ENCODE results near the gene ELFN1. TPM values are rescaled to one million over a fixed set of nuclear protein-coding genes. Genes with fewer than 3 reads are reported as not detected.

The ELFN1 gene
- polyA plus RNA-seq, 3 donors = 10.0 to 17.9 (median 14.8) TPM

DNA sequence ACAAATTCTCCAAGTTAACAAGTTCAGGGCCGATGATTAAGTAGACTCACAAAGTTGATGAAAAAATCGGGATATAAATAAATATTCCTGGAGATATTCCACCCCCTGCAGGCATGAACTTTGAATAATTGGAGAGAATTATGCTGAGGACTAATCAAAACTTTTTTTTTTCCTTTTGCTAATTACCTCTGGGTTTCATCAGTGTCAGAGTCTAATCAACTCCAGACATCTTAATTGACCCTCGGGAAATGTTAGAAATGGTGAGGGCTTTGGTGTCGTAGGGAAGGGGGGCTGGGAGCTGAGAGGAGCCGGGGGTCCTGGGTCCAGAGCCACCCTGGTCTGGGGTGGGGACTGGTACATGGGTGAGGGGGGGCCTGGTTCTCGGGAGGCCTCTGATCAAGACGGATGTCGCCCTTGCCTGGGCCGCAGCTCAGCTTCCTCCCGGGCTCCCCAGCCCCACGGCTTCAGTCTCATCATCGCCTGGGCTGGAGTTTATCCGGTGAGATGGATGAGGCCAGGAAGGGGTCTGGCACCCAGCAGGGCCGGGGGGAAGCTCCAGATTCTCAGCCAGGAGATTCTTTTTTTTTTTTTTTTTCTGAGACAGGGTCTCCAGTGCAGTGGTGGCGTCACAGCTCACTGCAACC, 30.4 kb upstream of the ELFN1 start:
- no peak for DNase-seq (ENCODE audit: extremely low read depth in 1 of 11, low read depth in 9 of 11, low spot score in 4 of 11)

DNA sequence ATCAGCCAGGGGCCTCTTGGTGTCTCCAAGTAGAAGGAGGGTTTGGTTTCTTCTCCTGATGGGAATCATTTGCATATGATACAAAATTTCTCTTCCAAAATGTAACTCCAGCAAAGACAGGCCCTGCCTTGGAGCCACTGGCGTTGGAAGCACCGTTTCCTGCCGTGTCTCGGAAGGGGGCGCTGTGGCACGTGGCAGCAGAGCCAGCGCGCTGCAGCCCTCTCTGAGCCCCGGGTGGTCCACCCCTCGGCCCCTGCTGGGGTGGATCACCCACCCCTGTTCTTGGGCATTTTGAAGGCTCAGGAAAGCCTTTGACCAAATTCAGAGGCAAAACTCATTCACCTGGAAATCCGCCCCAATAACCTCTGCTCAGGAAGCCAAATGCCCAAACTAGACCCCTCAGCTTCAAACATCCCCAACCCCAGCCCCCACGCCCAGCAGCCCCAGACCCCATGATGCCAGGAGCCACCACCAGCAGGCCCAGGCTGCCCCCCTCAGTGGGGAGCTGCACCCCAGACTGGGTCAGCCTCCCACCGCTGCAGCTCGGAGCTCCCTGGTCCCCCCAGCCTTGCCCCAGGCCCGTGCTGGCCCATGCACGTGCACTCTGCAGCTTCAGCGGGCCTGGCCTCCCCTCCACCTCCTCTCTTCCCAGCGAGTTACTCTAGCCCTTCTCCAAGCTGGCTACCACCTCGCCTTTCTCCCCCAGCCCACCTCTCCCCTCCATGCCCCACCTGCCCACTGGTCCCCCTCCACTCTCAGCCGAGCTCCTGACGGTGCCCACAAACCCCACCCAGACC, 29.5 kb upstream of the ELFN1 start:
- DNase-seq (ENCODE audit: extremely low read depth in 1 of 11, low read depth in 9 of 11, low spot score in 4 of 11) = no peak

DNA sequence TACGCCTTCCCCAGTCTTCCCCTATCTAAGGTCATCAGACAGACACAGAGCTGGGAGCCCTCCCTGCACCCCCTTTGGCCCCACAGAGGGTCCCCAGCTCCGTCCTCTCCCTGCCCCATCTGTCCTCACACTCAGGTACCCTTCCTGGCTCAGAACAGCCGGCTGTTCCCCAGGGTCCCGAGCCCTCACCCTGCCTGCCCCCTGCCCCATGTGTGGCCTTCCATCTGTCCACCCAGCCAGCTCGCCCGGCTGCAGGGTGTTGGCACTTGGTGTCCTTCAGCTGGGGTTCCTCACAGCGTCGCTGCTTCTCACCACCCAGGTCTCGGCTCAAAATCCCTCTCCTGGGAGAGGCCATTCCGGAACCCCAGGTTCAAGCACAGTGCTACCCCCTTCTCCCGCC, 28.9 kb upstream of the ELFN1 start:
- DNase-seq (ENCODE audit: extremely low read depth in 1 of 11, low read depth in 9 of 11, low spot score in 4 of 11) = no peak

DNA sequence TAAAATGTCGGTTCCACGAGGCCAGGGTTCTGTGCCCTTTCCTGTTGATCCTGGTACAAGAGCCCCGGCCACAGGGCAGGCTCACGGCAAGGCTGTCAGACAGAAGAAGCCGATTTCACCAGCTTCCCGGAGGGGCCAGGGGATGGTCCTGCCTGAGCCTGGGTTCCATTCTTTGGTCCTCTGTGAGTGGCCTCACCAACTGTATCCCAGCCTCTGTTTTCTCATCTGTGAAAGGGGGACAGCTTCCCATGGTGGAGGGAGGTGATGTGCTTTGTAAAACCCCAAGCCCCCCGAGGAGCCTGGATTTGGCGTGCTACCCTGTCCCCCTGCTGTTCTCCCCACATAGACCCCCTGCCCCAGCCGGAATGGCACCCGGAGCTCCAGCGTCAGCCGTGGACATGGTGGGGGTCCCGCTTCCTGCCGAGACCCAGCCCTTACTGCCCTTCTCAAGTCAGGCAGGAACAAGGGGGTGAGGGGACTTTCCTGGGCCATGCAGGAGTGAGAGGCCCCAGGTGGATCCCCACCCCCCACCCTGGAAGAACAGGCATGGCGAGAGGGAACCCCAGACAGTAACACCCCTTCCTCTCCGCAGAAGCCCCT, 28.3 kb upstream of the ELFN1 start:
- DNase-seq (ENCODE audit: extremely low read depth in 1 of 11, low read depth in 9 of 11, low spot score in 4 of 11) = no peak

DNA sequence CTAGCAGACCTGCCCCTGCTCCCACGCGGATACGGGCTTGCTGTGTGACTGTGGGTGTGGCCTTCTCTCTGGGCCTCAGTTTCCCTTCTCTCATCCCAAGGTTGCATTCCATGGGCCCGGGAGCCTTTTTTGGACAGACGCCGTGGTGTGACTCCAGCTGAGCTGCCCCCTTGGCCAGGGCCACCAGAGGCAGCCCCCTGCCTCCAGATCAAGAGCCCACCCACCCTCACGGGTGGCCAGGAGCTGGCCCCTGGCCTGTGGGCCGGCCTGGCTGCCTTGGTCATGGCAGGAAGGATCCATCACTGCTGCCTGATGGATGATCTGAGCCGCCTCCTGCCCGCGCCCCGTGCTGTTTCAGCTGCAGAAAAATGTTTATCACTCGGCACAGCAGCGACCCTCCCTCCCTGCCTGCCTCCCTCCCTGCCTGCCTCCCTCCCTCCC, 27.8 kb upstream of the ELFN1 start:
- DNase-seq (ENCODE audit: extremely low read depth in 1 of 11, low read depth in 9 of 11, low spot score in 4 of 11) = no peak

DNA sequence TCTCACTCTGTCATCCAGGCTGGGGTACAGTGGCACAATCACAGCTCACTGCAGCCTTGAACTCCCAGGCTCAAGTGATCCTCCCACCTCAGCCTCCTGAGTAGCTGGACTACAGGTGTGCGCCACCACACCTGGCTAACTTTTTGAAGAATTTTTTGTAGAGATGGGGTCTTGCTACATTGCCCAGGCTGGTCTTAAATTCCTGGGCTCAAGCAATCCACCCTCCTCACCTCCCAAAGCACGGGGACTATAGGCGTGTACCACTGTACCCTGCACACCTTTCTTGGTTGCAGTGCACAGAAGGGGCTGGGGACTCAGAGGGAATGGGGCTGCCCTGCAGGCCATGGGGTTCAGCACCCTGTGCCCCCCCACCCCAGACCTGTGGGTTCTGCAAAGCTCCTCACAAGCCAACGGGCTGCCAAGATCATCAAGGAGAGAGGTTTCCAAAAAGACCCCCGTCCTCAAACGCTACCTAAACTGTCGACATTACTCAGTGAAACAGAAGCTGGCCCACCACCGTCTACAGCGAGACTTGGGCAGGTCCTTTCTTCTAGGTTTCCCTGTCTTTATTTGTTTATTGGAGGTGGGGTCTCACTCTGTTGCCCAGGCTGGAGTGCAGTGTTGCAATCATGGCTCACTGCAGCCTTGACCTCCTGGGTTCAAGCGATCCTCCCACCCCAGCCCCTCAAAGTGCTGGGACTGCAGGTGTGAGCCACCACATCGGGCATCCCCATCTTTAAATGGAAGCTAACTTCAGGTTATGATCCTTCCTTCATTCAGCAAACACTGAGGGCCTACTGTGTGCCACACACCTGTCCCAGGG, 26.6 kb upstream of the ELFN1 start:
- DNase-seq (ENCODE audit: extremely low read depth in 1 of 11, low read depth in 9 of 11, low spot score in 4 of 11) = no peak

DNA sequence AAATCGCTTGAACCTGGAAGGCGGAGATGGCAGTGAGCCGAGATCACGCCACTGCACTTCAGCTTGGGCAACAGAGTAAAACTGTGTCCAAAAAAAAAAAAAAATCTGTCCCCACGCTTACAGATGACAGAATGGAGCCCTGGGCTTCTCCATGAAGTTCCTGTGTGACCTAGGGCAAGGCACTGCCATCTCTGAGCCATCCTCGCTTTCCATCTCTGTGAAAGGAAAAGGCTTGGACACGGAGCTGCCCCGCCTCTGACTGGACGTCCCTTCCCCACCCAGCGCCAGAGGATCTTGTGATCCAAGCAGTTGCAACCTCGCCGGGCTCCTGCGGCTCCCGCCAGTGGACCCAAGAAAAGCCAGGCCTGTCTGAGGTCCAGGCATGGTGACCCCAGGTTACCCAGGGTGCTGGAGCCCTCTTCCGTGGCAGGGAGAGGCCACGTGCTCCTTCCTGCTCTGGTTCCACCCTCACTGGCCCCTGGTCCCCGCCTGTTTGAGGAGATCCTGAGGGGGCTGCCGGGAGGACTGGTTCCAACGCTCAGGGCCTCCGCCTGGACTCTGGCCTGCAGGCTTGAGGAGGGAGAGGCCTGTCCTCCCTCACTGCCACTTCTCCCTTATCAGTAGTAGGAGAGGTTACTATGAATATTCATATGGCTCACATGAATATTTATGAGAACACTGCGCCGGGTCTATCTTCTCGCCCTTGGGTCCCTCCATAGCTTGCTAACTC, 25.6 kb upstream of the ELFN1 start:
- DNase-seq (ENCODE audit: extremely low read depth in 1 of 11, low read depth in 9 of 11, low spot score in 4 of 11) = no peak

DNA sequence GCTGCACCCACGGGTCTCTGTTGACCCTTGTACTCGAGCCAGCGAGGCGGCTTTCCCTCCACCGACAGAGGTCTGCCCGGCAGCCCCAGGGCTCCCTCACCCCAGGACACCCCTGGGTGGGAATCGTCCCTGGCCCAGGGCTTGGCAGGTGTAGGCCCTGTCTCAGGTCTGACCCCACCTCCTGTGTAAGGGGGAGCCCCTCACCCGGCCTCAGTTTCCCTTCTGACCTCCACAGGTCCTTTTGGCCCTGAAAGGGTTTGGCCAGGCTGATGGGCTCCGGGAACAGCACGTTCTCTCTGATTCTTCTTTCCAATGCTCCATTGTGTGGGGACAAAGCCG, 25.0 kb upstream of the ELFN1 start:
- no peak for DNase-seq (ENCODE audit: extremely low read depth in 1 of 11, low read depth in 9 of 11, low spot score in 4 of 11)

DNA sequence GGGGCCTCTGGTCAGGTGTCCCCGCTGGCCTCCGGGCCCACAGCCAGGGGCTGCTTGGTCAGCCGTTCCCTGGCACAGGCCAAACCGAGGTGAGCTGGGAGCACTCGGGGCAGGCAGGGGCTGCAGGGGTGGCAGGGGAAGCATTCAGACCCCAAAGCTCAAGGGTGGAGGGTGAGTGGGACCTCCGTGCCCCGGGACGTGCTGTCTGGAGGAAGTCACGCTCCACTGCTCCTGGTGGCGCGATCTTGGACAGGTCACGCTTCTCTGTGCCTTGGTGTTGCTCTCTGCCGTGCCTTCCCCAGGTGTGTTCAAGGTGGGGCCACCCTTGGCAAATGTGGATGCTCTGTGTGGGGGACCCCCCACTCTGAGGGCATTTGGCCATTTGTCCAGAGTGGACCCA, 24.6 kb upstream of the ELFN1 start:
- no peak for DNase-seq (ENCODE audit: extremely low read depth in 1 of 11, low read depth in 9 of 11, low spot score in 4 of 11)

DNA sequence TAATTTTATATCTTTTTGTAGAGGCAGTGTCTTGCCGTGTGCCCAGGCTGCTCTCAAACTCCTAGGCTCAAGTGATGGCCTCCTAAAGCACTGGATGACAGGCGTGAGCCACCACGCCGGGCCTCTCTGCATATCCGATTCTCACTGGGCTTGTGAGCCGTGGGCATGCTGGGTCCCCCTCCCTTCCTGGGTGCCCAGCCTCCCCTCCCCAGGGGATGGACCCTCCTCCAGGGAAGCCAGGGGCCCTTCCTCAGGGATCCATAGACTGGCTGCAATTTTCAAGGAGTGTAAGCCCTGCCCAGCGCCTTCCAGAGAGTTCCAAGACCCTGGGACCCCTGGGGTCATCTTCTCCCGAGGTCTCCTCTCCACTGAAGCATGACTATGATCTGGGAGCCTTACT, 23.7 kb upstream of the ELFN1 start:
- no peak for DNase-seq (ENCODE audit: extremely low read depth in 1 of 11, low read depth in 9 of 11, low spot score in 4 of 11)

DNA sequence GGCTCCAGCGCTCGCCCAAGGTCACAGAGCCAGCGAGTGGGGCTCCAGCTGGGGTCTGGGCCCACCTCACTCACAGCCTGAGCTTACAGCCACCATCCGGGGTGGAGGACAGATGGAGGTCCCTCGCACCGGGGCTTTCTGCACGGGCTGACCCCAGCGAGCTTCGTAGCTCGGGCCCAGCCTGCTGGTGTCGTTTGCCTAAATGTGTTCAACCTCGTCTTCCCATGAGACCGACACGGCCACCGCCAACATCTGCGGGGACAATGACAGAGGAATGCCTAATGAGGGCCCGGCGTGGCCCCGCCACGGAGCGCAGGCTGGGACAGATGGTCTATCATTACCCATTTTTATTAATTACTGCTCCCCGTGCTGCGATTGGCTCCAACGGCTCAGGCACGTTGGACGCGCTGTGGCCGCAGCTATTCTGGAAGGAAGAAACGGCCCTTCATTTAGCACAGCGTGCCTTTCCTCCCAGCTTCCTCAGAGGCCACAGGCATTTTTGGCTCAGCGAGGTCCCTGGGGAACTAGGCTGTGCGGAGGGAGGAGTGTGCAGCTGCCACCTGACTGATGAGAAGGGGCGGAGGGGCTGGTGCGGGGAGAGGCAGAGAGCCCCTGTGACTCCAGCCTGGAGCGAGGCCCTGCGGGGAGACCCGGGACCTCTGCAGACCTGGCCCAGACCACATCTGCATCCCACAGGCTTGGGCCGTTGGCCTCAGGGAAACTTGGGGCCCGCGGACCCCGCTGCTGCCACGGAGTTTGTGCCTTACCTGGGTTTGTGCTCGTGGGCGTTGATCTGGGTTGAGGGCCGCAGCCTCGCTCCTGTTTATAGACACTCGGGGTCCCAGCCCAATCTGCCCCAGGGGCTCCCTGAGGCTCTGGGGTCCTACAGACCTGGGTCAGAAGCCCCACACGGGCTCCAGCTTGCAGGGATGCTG, 22.9 kb upstream of the ELFN1 start:
- DNase-seq (ENCODE audit: extremely low read depth in 1 of 11, low read depth in 9 of 11, low spot score in 4 of 11) = peak in 1 of 11 donors; percentile 61

DNA sequence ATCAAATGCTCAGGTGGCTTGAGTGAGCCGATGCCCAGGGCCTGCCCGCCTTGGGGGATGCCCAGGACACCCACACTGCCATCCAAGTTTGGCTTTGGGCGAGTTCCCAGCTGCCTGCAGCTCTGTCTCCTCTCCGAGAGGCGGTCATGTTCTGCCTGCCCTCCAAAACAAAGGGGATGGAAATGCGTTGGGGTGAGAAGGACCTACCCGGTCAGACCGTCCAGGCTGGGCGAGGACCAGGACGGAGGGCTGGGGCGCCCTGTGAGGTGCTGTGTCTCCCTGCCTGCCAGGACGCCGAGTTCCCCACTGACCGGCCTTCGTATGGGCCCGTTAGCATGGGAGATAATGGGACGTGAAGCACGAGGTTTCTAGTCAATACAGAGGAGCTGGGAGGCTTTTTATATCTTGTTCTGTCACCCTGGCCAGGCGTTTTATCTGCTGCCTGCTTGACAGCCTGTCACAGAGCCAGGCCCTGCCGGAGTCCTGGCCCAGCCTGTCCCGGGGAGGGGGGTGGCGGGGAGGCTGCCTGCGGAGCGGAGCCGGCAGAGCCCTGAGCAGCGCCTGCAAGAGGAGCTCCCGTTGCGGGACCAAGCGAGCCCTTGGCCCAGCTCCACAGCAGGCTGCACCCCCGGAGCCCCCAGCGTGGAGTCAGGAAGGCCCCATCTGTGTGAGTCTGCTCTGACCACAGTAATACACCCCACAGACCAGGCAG, 22.0 kb upstream of the ELFN1 start:
- DNase-seq (ENCODE audit: extremely low read depth in 1 of 11, low read depth in 9 of 11, low spot score in 4 of 11) = no peak

DNA sequence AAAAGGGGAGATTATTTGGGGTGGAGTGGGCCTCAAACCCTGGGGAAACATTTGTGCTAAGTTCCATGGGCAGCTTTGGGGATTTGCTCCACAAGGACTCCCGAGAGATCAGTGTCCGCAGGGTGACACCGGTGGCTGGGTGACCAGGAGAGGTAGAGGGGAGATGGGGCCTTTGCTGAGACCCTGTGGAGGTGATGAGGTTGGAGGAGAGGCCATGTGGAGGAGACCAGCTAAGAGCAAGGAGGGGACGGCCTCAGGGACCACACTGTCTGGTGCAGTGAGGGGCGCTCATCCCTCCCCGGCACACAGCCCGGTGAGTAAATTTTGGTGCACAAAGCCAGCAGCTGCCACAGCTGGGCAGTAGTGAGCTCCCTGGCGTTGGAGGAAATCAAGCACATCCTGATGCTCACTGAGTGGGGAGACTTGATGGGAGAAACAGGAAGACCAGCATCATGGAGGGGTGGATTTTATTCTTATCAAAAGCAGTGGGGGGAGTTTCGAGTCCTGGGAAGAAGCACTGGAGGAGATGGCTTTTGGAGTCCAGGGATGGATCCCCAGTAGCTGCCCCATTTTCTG, 20.2 kb upstream of the ELFN1 start:
- DNase-seq (ENCODE audit: extremely low read depth in 1 of 11, low read depth in 9 of 11, low spot score in 4 of 11) = no peak

DNA sequence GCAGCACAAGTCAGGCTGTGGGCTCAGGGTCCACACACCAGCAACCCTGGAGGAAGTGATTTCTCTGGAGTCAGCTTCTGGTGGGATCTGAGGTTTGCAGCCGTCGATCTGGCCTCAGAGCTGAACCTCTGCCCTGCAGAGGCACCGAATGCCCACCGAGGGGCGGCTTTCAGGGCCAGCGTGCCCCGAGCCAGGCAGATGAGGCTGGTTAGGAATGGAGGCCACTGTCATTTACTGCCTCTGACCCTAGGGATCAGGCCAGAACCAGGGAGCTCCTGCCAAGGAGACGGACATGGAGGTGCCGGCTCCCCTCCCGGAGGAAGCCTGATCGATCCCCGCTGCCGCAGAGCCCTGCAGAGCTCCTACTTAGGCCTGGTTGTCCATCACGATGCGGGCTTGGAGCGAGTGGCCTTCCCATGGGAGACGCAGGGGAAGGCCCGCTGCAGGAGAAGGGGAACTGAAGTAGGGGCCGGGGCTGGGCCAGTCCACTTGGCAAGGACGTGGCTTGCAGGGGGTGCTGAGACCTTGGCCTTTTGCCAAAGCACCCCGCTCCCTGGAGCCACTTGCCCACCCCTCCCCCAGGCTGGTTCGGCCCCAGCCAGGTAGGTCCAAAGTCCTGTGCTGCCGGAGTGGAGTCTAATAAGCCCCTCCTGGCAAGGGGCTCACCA, 19.6 kb upstream of the ELFN1 start:
- no peak for DNase-seq (ENCODE audit: extremely low read depth in 1 of 11, low read depth in 9 of 11, low spot score in 4 of 11)

DNA sequence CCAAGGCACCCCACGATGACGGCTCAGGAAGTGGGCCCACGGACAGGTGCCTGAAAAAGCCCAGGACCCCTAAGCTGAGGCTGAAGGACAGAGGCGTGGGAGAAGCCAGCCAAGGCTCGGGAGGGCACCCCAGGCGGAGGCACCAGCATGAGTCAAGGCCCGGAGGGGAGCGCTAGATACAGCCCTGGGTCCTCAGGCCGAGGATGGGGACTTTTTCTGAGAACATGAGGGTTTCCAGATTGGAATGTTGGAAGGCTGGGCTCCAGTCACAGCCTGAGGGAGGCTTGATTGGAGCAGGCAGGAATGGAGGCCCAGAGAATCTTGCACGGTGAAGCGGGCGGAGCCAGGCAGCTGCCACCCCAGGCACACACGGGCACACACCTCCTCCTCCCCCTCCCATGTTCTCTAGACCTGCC, 19.0 kb upstream of the ELFN1 start:
- no peak for DNase-seq (ENCODE audit: extremely low read depth in 1 of 11, low read depth in 9 of 11, low spot score in 4 of 11)

DNA sequence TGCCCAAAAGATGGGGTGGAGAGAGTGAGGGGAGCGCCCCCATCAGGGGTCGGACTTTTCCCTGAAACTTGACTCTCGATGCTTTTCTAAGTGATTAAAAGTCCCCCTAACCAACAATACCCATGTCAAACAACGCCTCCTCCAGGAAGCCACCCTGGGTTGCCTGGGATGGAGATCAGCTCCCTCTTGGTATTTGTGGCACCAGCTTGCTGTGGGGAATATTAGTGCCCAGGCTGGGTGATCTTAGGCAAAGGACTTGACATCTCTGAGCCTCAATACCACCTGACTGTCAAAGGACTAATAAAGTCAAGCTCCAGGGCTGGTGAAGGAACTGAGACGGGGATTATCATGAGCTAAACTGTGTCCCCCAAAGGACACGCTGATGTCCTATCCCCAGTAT, 18.2 kb upstream of the ELFN1 start:
- DNase-seq (ENCODE audit: extremely low read depth in 1 of 11, low read depth in 9 of 11, low spot score in 4 of 11) = no peak

DNA sequence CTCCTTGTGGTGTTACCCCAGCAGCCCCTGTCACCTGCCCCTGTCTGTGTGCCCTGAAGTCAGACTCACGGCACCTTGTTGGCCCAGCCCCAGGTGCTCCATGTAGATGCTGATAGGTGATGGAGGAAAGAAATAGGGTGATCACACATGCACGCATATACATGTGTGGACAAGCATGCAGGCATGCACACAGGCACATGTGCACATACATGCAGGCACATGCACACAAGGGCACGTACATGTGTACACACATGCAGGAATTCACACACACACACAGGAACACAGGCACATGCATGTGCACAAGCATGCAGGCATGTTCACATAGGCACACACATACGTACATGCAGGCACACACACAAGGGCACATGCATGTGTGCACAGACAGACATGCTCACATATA, 16.6 kb upstream of the ELFN1 start:
- no peak for DNase-seq (ENCODE audit: extremely low read depth in 1 of 11, low read depth in 9 of 11, low spot score in 4 of 11)
